Left cardiac atrium (tissue), 4 donors: ENCODE measurements around the gene RRP1. TPM values are rescaled to one million over a fixed set of nuclear protein-coding genes. Genes with fewer than 3 reads are reported as not detected.
A peak's percentile ranks its signal among the peaks of the same experiment; 100 is the strongest.

Experiments used
- ATAC-seq, 2 donors: fragments of 200-7000 bp; cut with Tn5 transposase; one replicate each; pipeline ENCODE4 v1.9.1; 2020; ENCODE audit warnings: mild to moderate bottlenecking in 2 of 2, moderate library complexity in 2 of 2
- DNase-seq: peaks from one replicate; pipeline ENCODE4 v3.0.0-alpha.2; 2020
- intact Hi-C, 2 donors: fragments of 100-400 bp; cut with DNase I; formaldehyde crosslinking; loops; one replicate each; pipeline versions ENCODE4 v1.14.1 to v1.15.1; 2022 to 2023
- total RNA-seq, 2 donors: library from RNA; stranded (reverse); fragmentation: NEBNext Ultra II Directional; extraction: Animal tissue kit (Norgen Biotek cat#: 25700); gene quantifications; one replicate each; pipeline ENCODE4 v1.2.1, GENCODE V29; 2021
- donor health status: DM: no; HTN: yes; CAD: no.
- donor health status: DM: no; HTN: yes; CAD: no; lungs with severe emphysema.
- donor health status: DM: yes; HTN: yes; CAD: no.
- donor health status: Dilated cardiomyopathy.

RRP1 gene
- total RNA-seq, 2 donors from 2014 or later, result 10.6 to 14.9 TPM

GRCh38 chr21:43771199-43771675 is 18.1 kb upstream of the RRP1 start:
- ATAC-seq (no peak), DNase-seq (no peak)
- intact Hi-C loops, result no loop called here

- DNase-seq (no peak), ATAC-seq (no peak)
- intact Hi-C loops, result no loop called here
These were observed 17.5 kb upstream of the RRP1 start for GRCh38 chr21:43771698-43772424.

- DNase-seq (no peak), ATAC-seq (no peak)
- intact Hi-C loops, result no loop called here
These were observed 17.0 kb upstream of the RRP1 start for GRCh38 chr21:43772425-43772821.

- intact Hi-C loops, result no loop called here
- DNase-seq (no peak), ATAC-seq (no peak)
These were observed 15.2 kb upstream of the RRP1 start for GRCh38 chr21:43774163-43774562.

- DNase-seq, result no peak
- ATAC-seq, result no peak
- intact Hi-C loops, result no loop called here
These were observed 14.2 kb upstream of the RRP1 start for GRCh38 chr21:43775190-43775589.

- intact Hi-C loops, result no loop called here
- DNase-seq, result peak; percentile 89
- ATAC-seq, result peak; percentile 84 to 85
These were observed 13.5 kb upstream of the RRP1 start, which contains the start of gene CSTB for GRCh38 chr21:43775795-43776430. CSTB (minus strand) TSS chr21:43776308; CDS start chr21:43776269, 39 bp downstream.

GRCh38 chr21:43777953-43778352 is 11.4 kb upstream of the RRP1 start:
- DNase-seq (no peak), ATAC-seq (no peak)
- intact Hi-C loops, result no loop called here

- intact Hi-C loops, result no loop called here
- ATAC-seq, result no peak
- no peak for DNase-seq
These were observed 10.7 kb upstream of the RRP1 start for GRCh38 chr21:43778469-43779335.

- DNase-seq, result no peak
- intact Hi-C loops, result no loop called here
- ATAC-seq, result no peak
These were observed 9.7 kb upstream of the RRP1 start for GRCh38 chr21:43779660-43780059.

- intact Hi-C loops, result no loop called here
- DNase-seq (no peak), ATAC-seq (no peak)
These were observed 7.5 kb upstream of the RRP1 start for GRCh38 chr21:43781846-43782245.

GRCh38 chr21:43782431-43783097 is 6.8 kb upstream of the RRP1 start:
- no peak for DNase-seq
- intact Hi-C loops, result no loop called here
- ATAC-seq, result no peak

- intact Hi-C loops, result no loop called here
- DNase-seq (no peak), ATAC-seq (peak in 1 of 2 donors; percentile 68)
These were observed 6.2 kb upstream of the RRP1 start for GRCh38 chr21:43783098-43783700.

GRCh38 chr21:43785134-43785533 is 4.2 kb upstream of the RRP1 start:
- intact Hi-C loops, result no loop called here
- ATAC-seq, result no peak
- no peak for DNase-seq

- DNase-seq (no peak), ATAC-seq (no peak)
- intact Hi-C loops, result no loop called here
These were observed 3.0 kb upstream of the RRP1 start for GRCh38 chr21:43786300-43786806.

GRCh38 chr21:43786807-43787440 is 2.5 kb upstream of the RRP1 start:
- ATAC-seq (no peak), DNase-seq (no peak)
- intact Hi-C loops, result no loop called here

GRCh38 chr21:43790010-43790524 is 690 bp downstream of the RRP1 start:
- no peak for DNase-seq

GRCh38 chr21:43792406-43792805 is 3.0 kb downstream of the RRP1 start:
- intact Hi-C loops, result no loop called here
- ATAC-seq (no peak), DNase-seq (no peak)

More at GRCh38 chr21:43790010-43790524, 690 bp downstream of the RRP1 start:
- no peak for ATAC-seq
- intact Hi-C loops, result no loop called here

GRCh38 chr21:43793243-43793642 is 3.9 kb downstream of the RRP1 start:
- DNase-seq (no peak), ATAC-seq (no peak)
- intact Hi-C loops, result no loop called here
